IPS DF 4.7 (cell line): ENCODE measurements around the gene STAU1.

Experiments
- DNase-seq: peaks from one replicate; pipeline ENCODE4 v3.0.0-alpha.2; 2013; ENCODE audit warnings: low spot score; ENCODE audit errors: extremely low read depth

STAU1 gene

DNA sequence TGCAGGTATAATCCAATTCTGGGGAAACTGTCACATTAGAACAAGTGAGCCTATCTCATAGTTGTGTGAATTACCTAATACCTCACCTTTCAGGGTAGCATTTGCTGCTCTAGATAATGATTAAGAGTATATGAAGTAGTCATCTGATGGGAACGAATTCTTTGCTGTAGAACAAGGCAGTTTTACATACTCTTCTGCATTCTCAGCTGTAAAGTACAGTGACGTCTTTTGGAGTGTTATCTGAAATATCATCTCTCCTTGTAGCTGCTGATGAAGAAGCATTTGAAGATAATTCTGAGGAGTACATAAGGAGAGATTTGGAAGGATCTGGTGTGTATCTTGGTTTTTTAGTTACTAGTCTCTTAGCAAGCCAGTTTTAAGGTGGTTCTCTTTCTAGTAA is 113.6 kb downstream of the STAU1 start:
- DNase-seq = no peak
